GM12878 (cell line): Measurements from ENCODE around the gene LTB4R2.

Experiments used
- BHLHE40 ChIP-seq, 2 experiments: fragments of 450-650 bp in 1 of 2; IDR thresholded peaks; 2 replicates each; pipeline ENCODE4 v1.6.1; 2011 to 2017; ENCODE audit warnings: low read depth in 2 of 2, borderline replicate concordance in 1 of 2, improper control_type of control experiment in 1 of 2, low read length in 1 of 2, mild to moderate bottlenecking in 1 of 2
- CTCF ChIP-seq, 3 experiments: IDR thresholded peaks in 2 of 3; conservative IDR thresholded peaks in 1 of 3; 2 replicates each; pipeline ENCODE4 v1.5.1; 2011; ENCODE audit warnings: low read depth in 3 of 3, low read length in 3 of 3, mild to moderate bottlenecking in 3 of 3, control low read depth in 2 of 3, moderate library complexity in 2 of 3, inconsistent platforms in 1 of 3, mixed read lengths in 1 of 3; ENCODE audit not compliant: control insufficient read depth in 2 of 3, insufficient read depth in 1 of 3; ENCODE audit errors: extremely low read depth in 1 of 3
- EP300 ChIP-seq, 2 experiments: fragments of 150-350 bp in 1 of 2; IDR thresholded peaks; 2 replicates each; pipeline ENCODE4 v1.6.1; 2011 to 2012; ENCODE audit warnings: low read depth in 2 of 2, low read length in 2 of 2, borderline replicate concordance in 1 of 2, improper control_type of control experiment in 1 of 2, inconsistent platforms in 1 of 2; ENCODE audit not compliant: control insufficient read depth in 1 of 2
- HDAC6 ChIP-seq: fragments of 200-600 bp; sonication (generic); IDR thresholded peaks from one replicate; pipeline ENCODE4 v1.8.0; 2017; ENCODE audit warnings: antibody characterized with exemption; ENCODE audit not compliant: unreplicated experiment
- HDGF ChIP-seq: fragments of 450-650 bp; IDR thresholded peaks from 2 replicates; pipeline ENCODE4 v1.6.1; 2016; ENCODE audit warnings: antibody characterized with exemption
- MYC ChIP-seq: IDR thresholded peaks from 2 replicates; pipeline ENCODE4 v1.6.1; 2011; ENCODE audit warnings: mild to moderate bottlenecking, low read length, moderate library complexity, inconsistent platforms; ENCODE audit not compliant: insufficient read depth, insufficient replicate concordance, insufficient read length, severe bottlenecking
- POLR2A ChIP-seq: IDR thresholded peaks from 2 replicates; pipeline ENCODE4 v1.6.1; 2011; ENCODE audit warnings: low read depth, mild to moderate bottlenecking, low read length
- POU2F2 ChIP-seq: IDR thresholded peaks from 3 replicates; pipeline ENCODE4 v1.6.1; 2011; ENCODE audit warnings: low read depth, mild to moderate bottlenecking, low read length, borderline replicate concordance
- REST ChIP-seq: IDR thresholded peaks from 2 replicates; pipeline ENCODE4 v1.6.1; 2012; ENCODE audit warnings: mild to moderate bottlenecking, low read depth, low read length
- SP1 ChIP-seq: IDR thresholded peaks from one replicate; pipeline ENCODE4 v1.6.1; 2011; ENCODE audit warnings: low read depth, low read length
- TAF1 ChIP-seq: IDR thresholded peaks from 2 replicates; pipeline ENCODE4 v1.6.1; 2011; ENCODE audit warnings: mild to moderate bottlenecking, low read depth, low read length, borderline replicate concordance
- TCF7 ChIP-seq: IDR thresholded peaks from 2 replicates; pipeline ENCODE4 v1.6.1; 2014; ENCODE audit warnings: antibody characterized with exemption, borderline replicate concordance
- ZBED1 ChIP-seq: IDR thresholded peaks from 2 replicates; pipeline ENCODE4 v1.6.1; 2016; ENCODE audit warnings: borderline replicate concordance

DNA sequence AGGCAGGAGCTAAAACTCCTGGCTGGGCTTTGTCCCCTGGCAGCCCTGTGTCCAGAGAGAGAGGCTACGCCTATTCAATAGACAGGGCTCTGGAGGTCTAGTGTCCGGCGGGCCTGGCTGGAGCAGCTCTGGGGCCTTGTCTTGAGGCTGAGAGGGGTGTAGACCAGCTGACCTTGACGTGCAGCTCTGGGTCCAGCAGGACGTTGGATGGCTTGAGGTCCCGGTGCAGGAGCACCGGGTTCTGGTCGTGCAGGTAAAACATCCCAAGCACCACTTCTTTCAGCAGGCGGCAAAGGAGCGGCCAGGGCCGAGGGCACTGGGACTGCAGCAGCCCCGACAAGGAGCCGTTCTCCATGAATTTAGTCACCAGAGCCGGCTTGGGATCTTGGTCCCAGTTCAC, 28.9 kb downstream of the LTB4R2 start:
- TF ChIP-seq HDGF = no peak
- no peak for TF ChIP-seq CTCF (IDR thresholded peaks at IDR 0.05 in 2 of 3, conservative IDR thresholded peaks at IDR 0.05 in 1 of 3; ENCODE audit: control insufficient read depth in 2 of 3, extremely low read depth in 1 of 3, insufficient read depth in 1 of 3, low read depth in 3 of 3, low read length in 3 of 3)
- TF ChIP-seq TAF1 = no peak
- no peak for TF ChIP-seq EP300 (IDR thresholded peaks at IDR 0.05; ENCODE audit: borderline replicate concordance in 1 of 2, control insufficient read depth in 1 of 2, low read depth in 2 of 2, low read length in 2 of 2)
- TF ChIP-seq POU2F2 = no peak
- no peak for TF ChIP-seq REST
- TF ChIP-seq SP1 = no peak
- no peak for TF ChIP-seq HDAC6
- TF ChIP-seq POLR2A = no peak
- no peak for TF ChIP-seq BHLHE40 (IDR thresholded peaks at IDR 0.05; ENCODE audit: borderline replicate concordance in 1 of 2, low read depth in 2 of 2, low read length in 1 of 2)
- TF ChIP-seq ZBED1 = no peak
- no peak for TF ChIP-seq TCF7
- TF ChIP-seq MYC = no peak
